ENCODE measurements around the gene GMEB1.
"Not testable (repeated sequence)": the region's sequence is repeated elsewhere in the genome, so short reads cannot be mapped to it uniquely, and the experiment has no call there.

GMEB1 gene

DNA sequence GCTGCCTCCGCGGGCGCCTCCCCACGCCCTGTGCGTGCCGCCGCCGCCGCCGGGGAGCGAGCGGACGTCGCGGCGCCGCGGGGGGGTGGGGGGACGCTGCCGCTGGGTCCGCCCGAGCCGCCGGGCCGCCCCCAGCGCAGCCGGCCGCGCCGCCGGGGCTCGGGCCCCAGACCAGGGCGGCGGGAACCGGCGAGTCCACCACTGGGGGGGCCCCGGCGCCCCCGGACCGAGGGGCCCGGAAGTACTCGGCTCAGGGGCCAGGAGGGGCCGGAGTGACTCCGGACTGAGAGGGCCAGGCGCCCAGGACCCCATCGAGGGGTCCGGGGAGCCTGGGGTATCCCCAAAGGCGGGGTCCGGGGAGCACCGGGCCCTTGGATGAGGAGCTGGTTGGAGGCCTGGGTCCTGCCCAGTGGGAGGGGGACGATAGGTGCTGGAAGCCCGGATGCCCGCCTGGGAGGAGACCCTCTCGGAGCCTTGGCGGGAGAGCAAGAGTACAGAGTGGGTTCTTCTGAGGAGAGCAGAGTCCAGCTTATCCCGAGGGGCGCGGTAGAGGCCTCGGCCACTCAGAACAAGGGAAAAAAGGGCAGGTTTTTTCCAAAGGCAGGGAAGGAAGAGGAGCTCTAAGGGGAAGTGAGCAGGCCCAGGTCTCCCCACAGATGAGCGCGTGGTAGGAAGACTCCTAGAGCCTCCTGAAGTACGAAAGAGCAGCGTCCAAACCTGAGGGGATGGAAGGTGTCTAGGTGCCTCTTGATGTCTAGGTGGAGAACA is 556 bp downstream of the GMEB1 start:
- DNase-seq (ENCODE audit: low read depth in 2 of 2, low spot score in 1 of 2), result peak in 1 of 2 donors; percentile 9

DNA sequence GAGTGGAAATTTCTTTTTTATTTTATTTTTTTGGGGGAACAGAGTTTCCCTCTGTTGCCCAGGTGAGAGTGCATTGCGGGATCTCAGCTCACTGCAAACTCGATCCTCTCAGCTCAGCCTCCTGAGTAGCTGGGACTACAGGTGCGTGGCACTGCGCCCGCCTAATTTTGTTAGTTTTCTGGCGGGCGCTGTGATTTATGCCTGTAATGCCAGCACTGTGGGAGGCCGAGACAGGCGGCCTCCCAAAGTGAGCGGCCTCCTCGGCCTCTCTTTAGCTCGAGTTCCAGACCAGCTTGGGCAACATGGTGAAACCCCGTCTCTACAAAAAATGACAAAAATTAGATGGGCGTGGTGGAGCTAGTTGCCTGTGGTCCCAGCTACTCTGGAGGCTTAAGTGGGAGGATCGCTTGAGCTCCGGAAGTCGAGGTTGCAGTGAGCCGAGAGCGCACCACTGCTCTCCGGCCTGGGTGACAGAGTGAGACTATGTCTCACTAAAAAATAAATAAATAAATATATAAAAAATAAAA is 2.7 kb downstream of the GMEB1 start:
- no peak for DNase-seq (ENCODE audit: low read depth in 2 of 2, low spot score in 1 of 2)

DNA sequence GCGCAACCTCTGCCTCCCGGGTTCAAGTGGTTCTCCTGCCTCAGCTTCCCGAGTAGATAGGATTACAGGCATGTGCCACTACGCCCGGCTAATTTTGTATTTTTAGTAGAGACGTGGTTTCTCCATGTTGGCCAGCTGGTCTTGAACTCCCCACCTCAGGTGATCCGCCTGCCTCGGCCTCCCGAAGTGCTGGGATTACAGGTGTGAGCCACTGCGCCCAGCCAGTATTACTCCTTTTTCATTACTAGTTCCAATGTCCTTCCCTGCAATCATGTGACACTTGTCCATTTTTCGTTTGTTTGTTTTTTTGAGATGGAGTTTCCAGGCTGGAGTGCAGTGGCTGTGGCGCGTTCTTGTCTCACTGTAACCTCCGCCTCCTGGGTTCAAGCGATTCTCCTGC is 4.4 kb downstream of the GMEB1 start:
- not testable (repeated sequence) for DNase-seq (ENCODE audit: low read depth in 2 of 2, low spot score in 1 of 2)

DNA sequence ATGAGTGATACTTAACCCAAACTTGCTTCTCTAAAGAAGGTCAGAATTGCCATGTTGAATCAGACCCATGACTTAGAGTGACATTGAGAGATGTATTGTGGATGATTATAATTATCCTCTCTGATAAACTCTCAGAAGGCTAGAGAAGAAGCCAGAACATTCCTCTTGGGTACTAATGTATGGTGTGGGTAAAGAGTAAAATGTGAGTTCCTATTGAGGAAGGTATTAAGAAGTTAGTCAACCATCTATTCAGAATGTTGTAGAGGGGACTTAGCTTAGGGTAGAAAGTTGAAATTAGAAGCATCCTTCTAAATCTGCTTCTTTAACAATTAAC is 7.3 kb downstream of the GMEB1 start:
- no peak for DNase-seq (ENCODE audit: low read depth in 2 of 2, low spot score in 1 of 2)

DNA sequence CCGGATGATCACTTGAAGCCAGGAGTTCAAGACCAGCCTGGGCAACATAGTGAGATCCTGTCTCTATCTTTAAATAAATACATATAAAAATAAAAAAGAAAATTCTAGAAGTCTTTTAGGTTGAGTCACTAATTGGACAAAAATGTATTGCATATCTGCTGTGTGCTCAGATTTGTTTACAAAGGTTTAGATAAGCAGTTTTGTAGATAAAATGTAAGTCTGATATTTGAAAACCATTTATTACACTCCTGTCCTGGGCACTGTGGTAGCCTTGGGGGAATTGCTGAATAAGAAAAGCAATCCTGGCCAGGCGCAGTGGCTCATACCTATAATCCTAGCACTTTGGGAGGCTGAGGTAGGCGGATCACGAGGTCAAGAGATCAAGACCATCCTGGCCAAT is 11.6 kb downstream of the GMEB1 start:
- no peak for DNase-seq (ENCODE audit: low read depth in 2 of 2, low spot score in 1 of 2)

DNA sequence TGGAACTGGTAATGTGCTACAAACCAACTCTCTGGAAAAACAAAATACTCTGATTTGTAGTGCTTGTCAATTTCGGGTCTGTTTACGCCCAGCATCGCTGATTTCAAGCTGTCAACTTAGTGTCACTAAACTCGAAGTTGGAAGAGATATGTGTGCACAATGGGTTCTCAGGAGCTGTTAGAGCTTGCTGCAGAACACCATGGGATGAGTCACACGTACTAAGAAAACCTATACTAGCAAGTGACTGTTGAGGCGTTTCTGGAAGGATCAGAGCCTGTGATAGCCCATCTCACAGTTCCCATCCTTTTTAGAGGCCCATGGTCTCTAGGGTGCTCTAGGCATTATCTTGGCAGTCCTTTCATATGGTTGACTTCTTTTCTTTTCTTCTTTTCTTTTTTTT is 14.3 kb downstream of the GMEB1 start:
- no peak for DNase-seq (ENCODE audit: low read depth in 2 of 2, low spot score in 1 of 2)

DNA sequence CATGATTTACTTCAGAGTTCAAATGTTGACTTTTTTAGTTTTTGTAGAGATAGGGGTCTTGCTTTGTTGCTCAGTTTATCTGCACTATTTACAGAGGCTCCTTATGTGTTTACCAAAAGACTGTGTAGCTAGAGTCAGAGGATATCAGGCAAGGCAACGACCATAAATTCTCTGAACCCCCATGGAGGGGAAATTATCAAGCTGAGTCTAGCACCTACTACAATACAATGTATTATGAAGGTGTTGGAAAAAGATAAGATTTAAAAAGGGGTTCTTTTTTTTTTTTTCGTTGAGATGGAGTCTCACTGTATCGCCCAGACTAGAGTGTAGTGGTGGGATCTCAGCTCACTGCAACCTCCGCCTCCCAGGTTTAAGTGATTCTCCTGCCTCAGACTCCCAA is 16.4 kb downstream of the GMEB1 start:
- no peak for DNase-seq (ENCODE audit: low read depth in 2 of 2, low spot score in 1 of 2)

DNA sequence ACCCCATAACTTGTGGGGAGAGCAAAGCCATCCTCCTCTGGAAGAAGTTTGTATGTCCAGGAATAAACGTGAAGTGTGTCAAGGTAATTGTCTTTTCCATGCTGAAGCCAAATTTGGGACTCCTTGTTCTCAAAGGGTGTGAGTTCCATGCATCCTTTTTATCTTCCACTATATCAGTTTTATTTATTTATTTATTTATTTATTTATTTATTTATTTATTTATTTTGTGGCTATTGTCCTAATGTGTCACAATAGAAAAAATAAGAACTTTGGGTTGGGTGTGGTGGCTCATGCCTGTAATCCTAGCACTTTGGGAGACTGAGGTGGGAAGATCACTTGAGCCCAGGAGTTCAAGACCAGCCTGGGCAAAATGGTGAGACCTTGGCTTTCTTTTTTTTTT is 23.0 kb downstream of the GMEB1 start:
- not testable (repeated sequence) for DNase-seq (ENCODE audit: low read depth in 2 of 2, low spot score in 1 of 2)

DNA sequence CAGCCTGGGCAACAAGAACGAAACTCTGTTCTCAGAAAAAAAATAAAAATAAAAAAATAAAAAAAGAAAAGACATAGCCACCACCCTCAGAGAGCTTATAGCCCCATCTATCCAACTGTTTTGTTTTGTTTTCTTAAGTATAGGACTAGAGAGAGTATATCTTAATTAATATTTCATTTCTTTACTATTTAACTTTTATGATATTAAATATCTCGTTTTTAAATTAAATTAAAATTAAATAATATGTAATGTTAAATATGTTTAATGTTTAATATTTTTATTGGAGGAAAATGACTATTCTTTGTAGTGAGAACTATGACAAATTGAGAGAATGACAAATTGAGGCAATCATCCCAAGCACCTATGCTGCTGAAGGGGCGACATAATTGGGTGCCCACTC is 35.0 kb downstream of the GMEB1 start:
- DNase-seq (ENCODE audit: low read depth in 2 of 2, low spot score in 1 of 2), result no peak

DNA sequence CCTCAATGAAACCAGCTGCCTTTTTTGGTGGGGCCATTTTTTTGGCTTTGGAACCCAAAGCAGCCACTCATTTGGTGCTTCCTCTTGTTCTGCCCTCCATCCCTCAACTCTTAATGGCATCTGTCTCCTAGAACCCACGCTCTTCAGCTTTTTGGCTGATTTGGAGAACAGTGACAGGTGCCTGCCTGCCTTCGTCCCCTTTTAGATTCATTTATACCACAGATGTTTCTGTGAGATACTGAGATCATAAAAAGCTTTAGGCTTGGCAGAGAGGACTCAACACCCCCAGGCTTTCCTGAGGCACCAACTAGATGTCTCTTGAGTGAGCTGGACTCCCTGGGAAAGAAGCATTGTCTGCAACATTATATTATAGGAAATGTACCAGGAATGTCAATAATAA is 47.8 kb downstream of the GMEB1 start:
- DNase-seq (ENCODE audit: low read depth in 2 of 2, low spot score in 1 of 2), result no peak

DNA sequence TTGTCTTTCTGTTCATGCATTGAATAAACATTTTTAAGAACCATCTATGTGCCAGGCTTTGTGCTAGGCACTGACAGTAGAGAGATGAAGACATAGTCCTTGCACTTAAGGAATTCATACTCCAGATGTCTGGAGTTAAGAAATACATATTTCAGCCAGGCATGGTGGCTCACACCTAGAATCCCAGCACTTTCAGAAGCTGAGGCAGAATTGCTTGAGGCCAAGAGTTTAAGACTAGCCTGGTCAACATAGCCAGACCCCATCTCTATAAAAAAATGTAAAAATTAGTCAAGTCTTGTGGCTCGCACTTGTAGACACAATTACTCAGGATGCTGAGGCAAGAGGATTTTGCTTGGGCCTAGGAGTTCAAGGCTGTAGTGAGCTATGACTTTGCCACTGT is 49.6 kb downstream of the GMEB1 start:
- DNase-seq (ENCODE audit: low read depth in 2 of 2, low spot score in 1 of 2), result no peak

DNA sequence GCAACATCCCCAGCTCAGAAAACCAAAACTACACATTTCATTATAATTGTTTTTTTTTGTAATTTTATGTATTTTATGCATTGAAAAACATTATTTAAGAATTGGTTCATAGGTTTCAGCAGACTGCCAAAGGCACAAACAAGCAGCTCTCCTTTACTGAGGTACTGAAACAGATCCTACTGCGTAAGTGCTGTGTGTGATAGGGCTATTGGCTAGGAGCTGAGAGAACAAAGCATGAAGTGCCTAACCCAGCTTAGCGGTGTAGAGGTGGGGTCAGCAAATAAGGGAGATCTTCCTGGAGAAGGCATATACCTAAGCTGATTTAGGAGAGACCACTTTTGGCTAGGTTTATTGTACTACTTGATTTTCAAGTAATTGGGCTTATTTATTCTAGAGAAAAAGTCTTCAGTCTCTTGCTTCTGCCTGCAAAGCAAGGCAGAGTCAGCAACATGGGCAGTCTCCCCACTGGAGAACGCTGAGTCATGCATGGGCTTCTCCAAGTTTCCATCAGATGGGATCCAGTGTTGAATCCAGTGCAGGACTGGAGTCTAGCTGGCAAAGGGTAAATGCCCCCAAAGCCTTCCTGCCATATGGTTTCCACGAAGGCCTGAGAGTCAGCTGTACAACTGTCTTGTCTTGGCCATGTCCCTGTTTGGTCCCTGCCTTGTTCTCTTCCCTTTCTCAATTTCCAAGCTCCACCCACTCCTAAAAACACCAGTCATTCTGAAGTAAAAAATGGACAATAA is 50.2 kb downstream of the GMEB1 start:
- DNase-seq (ENCODE audit: low read depth in 2 of 2, low spot score in 1 of 2), result no peak

DNA sequence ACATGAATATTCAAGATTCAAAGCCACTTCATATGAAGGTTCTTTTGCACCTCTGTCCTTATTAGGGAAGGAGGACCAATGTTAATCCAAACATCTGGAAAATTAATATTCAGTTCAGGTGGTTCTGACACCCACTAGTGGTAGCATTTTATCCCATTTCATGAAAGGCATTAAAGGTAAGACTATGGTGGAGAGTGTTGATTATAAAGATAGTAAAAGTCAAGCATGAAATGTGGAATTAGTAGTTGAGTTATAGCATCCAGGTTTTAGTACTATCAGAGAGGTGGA is 50.7 kb downstream of the GMEB1 start:
- DNase-seq (ENCODE audit: low read depth in 2 of 2, low spot score in 1 of 2), result no peak

DNA sequence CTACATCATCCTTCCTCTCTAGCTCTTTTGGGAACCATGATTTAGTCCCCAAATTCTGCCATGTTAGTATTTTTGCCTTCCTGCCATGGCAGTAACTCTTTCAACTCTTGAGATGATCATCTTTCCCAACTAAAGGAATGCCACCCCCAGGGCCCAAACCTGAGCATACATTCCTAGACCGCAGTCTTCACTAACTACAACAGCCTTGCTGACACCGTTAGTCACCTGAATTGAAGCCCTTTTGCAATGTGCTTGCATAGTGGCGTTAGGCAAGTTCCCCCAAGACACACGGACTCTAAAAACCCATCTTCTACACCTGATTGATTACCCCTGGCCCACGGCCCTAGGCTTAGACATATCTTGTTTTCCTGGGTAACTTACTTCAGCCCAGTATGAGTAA is 51.8 kb downstream of the GMEB1 start:
- no peak for DNase-seq (ENCODE audit: low read depth in 2 of 2, low spot score in 1 of 2)

DNA sequence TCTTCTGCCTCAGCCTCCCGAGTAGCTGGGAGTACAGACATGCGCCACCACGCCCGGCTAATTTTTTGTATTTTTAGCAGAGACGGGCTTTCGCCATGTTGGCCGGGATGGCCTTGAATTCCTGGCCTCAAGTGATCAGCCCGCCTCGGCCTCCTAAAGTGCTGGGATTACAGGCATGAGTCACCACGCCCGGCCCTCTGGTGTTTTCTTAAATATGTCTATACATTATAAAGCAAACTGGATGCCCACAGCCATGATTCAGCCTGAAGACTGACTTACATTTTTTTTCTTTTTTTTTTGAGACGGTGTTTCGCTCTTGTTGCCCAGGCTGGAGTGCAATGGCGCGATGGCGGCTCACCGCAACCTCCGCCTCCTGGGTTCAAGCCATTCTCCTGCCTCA is 53.3 kb downstream of the GMEB1 start:
- DNase-seq (ENCODE audit: low read depth in 2 of 2, low spot score in 1 of 2), result not testable (repeated sequence)

DNA sequence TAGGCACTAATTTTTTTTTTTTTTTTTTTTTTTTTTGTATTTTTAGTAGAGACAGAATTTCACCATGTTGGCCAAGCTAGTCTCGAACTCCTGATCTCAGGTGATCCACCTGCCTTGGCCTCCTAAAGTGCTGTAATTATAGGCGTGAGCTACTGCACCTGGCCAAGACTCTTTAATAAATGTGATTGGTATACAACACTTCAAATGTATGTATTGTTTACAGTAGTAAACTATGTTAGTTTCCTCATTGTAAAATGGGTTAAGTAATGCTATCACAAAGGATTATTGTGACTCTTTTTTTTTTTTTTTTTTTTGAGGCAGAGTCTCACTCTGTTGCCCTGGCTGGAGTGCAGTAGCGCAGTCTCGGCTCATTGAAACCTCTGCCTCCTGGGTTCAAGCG is 56.8 kb downstream of the GMEB1 start:
- DNase-seq (ENCODE audit: low read depth in 2 of 2, low spot score in 1 of 2), result not testable (repeated sequence)

DNA sequence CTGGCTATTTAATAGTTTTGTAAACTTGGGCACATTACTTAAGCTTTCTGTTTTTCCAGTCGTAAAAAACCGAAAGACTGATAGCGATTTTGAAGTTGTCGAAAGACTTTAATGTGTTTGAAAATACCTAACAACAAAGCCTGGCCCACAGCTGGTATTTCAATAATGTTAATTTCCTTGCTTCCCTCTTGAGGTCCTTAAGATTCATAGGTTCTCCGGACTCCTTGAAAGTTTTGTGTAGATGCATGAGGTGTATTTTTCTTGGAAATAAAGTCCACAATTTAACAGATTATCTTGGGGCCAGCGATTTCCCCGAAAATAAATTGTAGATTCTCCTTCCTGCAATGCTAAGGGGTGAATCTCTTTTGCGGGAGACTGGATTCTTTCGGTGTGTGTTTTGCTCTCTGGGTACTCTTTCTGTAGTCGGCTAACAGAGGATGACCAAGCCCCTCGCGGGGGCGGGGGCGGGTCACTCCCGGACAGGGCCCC is 67.4 kb downstream of the GMEB1 start:
- no peak for DNase-seq (ENCODE audit: low read depth in 2 of 2, low spot score in 1 of 2)

DNA sequence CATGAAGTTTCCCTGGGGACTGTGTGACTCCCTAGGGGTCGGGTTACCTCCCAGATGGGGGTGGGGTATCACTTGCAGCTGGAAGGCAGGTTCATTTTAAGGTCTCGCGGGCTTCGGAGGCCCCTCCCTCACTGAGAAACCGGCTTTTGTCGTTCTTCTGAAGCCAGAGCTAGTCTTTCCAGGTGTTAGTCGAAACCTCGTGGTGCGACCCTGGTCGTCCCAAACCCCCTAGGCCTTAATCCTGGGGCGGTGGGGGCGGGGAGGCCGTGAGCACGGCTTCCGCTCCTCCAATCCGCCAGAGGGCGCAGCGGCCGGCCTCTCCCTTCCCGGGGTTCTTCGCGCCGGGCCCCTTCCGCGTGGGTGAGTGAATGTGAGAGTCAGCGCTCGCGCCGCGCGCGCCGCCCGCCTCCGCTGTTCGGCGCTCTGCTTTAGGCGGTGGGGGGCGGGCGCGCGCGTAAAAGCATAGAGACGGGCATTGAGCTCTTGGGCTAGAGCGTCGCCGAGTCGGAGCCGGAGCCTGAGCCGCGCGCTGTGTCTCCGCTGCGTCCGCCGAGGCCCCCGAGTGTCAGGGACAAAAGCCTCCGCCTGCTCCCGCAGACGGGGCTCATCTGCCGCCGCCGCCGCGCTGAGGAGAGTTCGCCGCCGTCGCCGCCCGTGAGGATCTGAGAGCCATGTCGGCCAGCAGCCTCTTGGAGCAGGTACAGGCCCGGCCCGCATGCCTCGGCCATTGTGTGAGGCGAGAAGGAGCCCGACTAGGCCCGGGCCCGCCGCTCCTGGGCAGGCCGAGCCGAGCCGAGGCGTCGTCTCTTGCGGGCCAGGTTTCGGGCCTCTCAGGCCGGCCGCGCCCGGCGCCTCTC is 68.1 kb downstream of the GMEB1 start, which contains the start of gene YTHDF2:
YTHDF2 (plus strand) TSS at position 491 of the 857 bp plus-strand sequence; CDS start at position 672, 181 bp downstream.
- DNase-seq (ENCODE audit: low read depth in 2 of 2, low spot score in 1 of 2), result peak; percentile 97

DNA sequence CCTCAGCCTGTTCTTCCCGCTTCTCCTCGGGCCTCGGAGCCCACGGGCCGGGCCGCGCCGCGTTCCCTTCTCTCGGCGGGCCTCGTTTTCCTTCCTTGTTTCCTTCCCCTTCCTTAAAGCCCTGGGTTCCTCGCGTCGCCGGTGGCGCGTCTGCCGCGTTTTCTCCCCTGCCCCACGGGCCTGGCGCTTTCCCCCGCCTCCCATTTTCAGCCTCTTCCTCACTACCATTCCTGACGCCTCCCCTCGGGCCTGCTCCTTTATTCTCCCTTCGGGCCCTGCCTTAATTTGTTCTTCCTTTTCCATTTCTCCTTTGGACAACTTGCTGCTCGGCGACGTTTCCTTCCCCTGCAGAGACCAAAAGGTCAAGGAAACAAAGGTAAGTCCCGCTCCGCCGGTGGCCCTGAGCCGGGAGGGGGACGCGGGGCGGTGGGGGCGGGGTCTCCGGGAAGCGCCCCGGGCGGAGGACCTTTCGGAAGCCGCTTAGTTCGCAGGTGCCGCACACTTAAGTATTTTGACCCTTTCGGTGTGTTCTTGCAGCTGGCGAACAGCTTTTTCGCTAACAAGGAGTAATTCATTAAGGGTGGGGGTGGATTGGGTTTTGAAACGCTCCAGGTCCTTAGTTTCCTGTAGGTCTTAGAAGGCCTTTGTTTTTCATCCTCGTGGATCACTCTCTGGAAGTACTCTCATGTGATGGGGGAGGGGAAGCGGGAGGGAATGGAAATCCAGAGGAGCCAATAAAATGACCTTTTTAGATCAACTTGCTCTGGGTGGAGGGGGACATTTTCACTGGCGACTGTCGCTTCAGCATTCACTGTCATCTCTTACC is 68.9 kb downstream of the GMEB1 start:
- DNase-seq (ENCODE audit: low read depth in 2 of 2, low spot score in 1 of 2), result peak; percentile 5 to 7

DNA sequence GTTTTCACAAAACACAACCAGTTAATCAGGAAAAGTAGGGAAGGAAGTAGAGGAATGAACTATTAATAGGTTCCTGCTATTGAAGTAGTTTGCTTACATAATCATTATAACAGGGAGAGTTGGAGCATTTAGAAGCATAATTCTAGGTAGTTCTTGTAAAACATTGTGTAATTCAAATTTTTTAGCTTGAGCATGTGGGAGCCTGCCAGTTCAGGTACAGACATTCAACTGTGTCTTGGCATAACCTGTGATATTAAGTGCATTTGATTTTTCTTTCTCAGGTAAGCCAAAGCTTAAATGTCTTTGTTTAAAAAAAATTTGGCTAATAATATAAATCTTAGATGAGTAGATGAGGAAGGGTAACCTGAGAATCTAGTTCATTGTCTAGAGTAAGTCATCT is 71.5 kb downstream of the GMEB1 start:
- DNase-seq (ENCODE audit: low read depth in 2 of 2, low spot score in 1 of 2), result no peak

DNA sequence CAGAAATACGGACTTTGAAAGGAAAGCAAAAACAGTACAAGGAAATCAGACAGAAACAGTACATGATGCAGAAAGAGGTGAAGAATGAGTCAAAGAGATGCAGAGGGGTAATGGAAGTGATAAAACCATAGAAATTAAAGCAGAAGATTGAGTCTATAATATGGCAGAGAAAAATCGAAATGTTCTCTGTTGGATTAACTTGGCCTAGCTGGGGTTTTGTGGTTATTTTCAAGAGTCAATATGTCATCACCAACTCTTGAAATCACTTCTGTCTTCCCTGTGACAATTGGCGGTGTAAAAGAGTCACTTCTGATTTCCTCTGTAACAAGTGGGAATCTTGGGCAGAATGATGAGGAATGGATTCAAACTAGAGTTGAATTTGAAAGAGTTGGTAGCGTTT is 75.6 kb downstream of the GMEB1 start:
- no peak for DNase-seq (ENCODE audit: low read depth in 2 of 2, low spot score in 1 of 2)
